Hindlimb muscle (tissue), 1 donor: Measurements from ENCODE around the gene AQP12A. TPM values are rescaled to one million over a fixed set of nuclear protein-coding genes. Genes with fewer than 3 reads are reported as not detected.
"Not testable (repeated sequence)": the region's sequence is repeated elsewhere in the genome, so short reads cannot be mapped to it uniquely, and the experiment has no call there.

Experiments used
- DNase-seq: peaks from one replicate; pipeline ENCODE4 v3.0.0-alpha.2; 2013
- polyA plus RNA-seq: library from polyadenylated mRNA; unstranded; fragments of 120-200 nt; gene quantifications from one replicate; pipeline ENCODE4 v1.2.1, GENCODE V29; 2013; ENCODE audit not compliant: insufficient read length

Gene AQP12A
- 0.74 TPM for polyA plus RNA-seq

GRCh38 chr2:240691631-240692420, at the start of gene AQP12A:
AQP12A (plus strand) TSS chr2:240691866; CDS start chr2:240691914, 48 bp downstream.
- DNase-seq: not testable (repeated sequence)

- DNase-seq: no peak
These were observed 49.4 kb upstream of the AQP12A start for GRCh38 chr2:240642061-240642805.

- no peak for DNase-seq
These were observed 48.9 kb upstream of the AQP12A start for GRCh38 chr2:240642806-240643092.

GRCh38 chr2:240643093-240643810, 48.4 kb upstream of the AQP12A start:
- DNase-seq: no peak

GRCh38 chr2:240643811-240644150, 47.9 kb upstream of the AQP12A start:
- no peak for DNase-seq

GRCh38 chr2:240644171-240644651, 47.5 kb upstream of the AQP12A start:
- DNase-seq: no peak

- no peak for DNase-seq
These were observed 46.8 kb upstream of the AQP12A start for GRCh38 chr2:240644859-240645301.

GRCh38 chr2:240645346-240645745, 46.3 kb upstream of the AQP12A start:
- DNase-seq: no peak

- no peak for DNase-seq
These were observed 45.9 kb upstream of the AQP12A start for GRCh38 chr2:240645801-240646175.

GRCh38 chr2:240646176-240646899, 45.3 kb upstream of the AQP12A start:
- no peak for DNase-seq

- no peak for DNase-seq
These were observed 44.7 kb upstream of the AQP12A start for GRCh38 chr2:240646900-240647502.

- no peak for DNase-seq
These were observed 44.0 kb upstream of the AQP12A start for GRCh38 chr2:240647503-240648154.

- DNase-seq: no peak
These were observed 43.5 kb upstream of the AQP12A start for GRCh38 chr2:240648155-240648649.

GRCh38 chr2:240648650-240649275, 42.9 kb upstream of the AQP12A start:
- no peak for DNase-seq

GRCh38 chr2:240649331-240649730, 42.3 kb upstream of the AQP12A start:
- no peak for DNase-seq

- no peak for DNase-seq
These were observed 41.3 kb upstream of the AQP12A start for GRCh38 chr2:240650254-240650965.

GRCh38 chr2:240651185-240651584, 40.5 kb upstream of the AQP12A start:
- no peak for DNase-seq

- no peak for DNase-seq
These were observed 35.5 kb upstream of the AQP12A start for GRCh38 chr2:240655931-240656886.

GRCh38 chr2:240659883-240660282, 31.8 kb upstream of the AQP12A start:
- DNase-seq: not testable (repeated sequence)
